Nephron progenitor cell (in vitro differentiated cells): Measurements from ENCODE around the gene ABL1.
A peak's percentile ranks its signal among the peaks of the same experiment; 100 is the strongest.

ENCODE experiments used
- DNase-seq: peaks from one replicate; pipeline ENCODE4 v3.0.0; 2021
- H3K27ac Mint-ChIP-seq: 2 replicates; pipeline ENCODE4 v1.8.0; 2021; ENCODE audit warnings: mild to moderate bottlenecking, moderate library complexity, mixed read lengths
- H3K27me3 Mint-ChIP-seq: 2 replicates; pipeline ENCODE4 v1.8.0; 2021; ENCODE audit warnings: mild to moderate bottlenecking, low read depth, mixed read lengths; ENCODE audit not compliant: poor library complexity
- H3K36me3 Mint-ChIP-seq: 2 replicates; pipeline ENCODE4 v1.8.0; 2021; ENCODE audit warnings: low read depth, mixed read lengths
- H3K4me1 Mint-ChIP-seq: 2 replicates; pipeline ENCODE4 v1.8.0; 2021; ENCODE audit warnings: mixed read lengths
- H3K4me3 Mint-ChIP-seq: 2 replicates; pipeline ENCODE4 v1.8.0; 2021; ENCODE audit warnings: mild to moderate bottlenecking, moderate library complexity, mixed read lengths
- H3K9me3 Mint-ChIP-seq: 2 replicates; pipeline ENCODE4 v1.8.0; 2021; ENCODE audit warnings: mild to moderate bottlenecking, moderate library complexity, mixed read lengths
- TF ChIP-seq, protein P1 (sequence below): fragments of 200-600 bp; sonication (generic); IDR thresholded peaks from 2 replicates; pipeline ENCODE4 v1.5.0; 2021; ENCODE audit warnings: antibody characterized with exemption

ABL1 gene

GRCh38 chr9:130888146-130888885 is 53.3 kb downstream of the ABL1 start:
- DNase-seq, result no peak
- Mint-ChIP-seq H3K36me3 (peaks cover 46% of the 10 kb centered on the region), H3K4me1 (peaks cover 27% of the 10 kb centered on the region), H3K27ac (peak overlapping the region; percentile 92), H3K27me3 (peaks cover 2% of the 10 kb centered on the region), H3K9me3 (no peaks in the 10 kb centered on the region), H3K4me3 (no peak overlapping the region)
- TF ChIP-seq, protein P1, sequence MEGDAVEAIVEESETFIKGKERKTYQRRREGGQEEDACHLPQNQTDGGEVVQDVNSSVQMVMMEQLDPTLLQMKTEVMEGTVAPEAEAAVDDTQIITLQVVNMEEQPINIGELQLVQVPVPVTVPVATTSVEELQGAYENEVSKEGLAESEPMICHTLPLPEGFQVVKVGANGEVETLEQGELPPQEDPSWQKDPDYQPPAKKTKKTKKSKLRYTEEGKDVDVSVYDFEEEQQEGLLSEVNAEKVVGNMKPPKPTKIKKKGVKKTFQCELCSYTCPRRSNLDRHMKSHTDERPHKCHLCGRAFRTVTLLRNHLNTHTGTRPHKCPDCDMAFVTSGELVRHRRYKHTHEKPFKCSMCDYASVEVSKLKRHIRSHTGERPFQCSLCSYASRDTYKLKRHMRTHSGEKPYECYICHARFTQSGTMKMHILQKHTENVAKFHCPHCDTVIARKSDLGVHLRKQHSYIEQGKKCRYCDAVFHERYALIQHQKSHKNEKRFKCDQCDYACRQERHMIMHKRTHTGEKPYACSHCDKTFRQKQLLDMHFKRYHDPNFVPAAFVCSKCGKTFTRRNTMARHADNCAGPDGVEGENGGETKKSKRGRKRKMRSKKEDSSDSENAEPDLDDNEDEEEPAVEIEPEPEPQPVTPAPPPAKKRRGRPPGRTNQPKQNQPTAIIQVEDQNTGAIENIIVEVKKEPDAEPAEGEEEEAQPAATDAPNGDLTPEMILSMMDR, result no peak

GRCh38 chr9:130890124-130890523 is 55.1 kb downstream of the ABL1 start:
- Mint-ChIP-seq H3K9me3 (no peaks in the 10 kb centered on the region), H3K27ac (no peak overlapping the region), H3K27me3 (peaks cover 2% of the 10 kb centered on the region), H3K36me3 (peaks cover 36% of the 10 kb centered on the region), H3K4me3 (no peak overlapping the region), H3K4me1 (peaks cover 41% of the 10 kb centered on the region)
- DNase-seq, result no peak
- TF ChIP-seq, protein P1, result no peak

DNA sequence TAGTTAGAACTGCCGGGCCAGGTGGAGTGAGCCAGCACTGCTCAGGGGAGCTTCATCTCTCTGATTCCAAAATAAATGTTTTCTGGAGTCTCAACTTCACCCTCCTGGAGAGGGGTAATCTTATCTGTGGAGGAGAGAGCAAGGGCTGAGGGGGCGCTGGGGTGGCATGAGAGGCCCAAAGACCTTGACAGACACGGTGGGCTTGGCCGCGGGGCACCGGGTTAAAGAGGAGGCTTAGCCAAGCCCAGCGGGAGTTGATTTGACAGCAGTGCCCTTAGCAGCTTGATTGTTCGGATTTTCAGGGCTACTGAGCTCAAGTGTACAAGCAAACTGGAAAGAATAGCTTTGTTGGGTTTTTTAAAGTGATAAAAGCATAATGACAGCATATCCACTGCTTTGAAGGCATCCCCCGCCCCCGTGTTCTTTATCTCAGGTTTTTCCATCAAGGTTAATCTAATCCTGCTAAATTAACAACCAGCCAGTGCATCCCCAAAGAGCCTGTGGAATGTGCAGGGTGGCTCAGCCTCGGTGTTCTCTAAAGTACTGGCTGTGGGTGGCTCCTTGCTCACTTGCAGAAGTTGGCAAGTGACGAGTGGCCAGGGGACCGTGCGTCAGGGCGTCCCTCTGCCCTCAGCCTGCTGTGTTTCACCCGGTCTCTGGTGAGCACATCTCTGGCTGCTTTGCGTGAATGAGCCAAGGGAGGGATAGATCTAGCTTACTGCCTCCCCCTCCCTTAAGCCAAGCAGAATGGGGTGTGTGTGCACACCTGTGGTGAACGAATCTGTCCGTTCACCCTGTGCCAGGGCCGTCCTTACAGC is 56.0 kb downstream of the ABL1 start:
- Mint-ChIP-seq H3K4me1 (peaks cover 36% of the 10 kb centered on the region), H3K9me3 (no peaks in the 10 kb centered on the region), H3K36me3 (peaks cover 30% of the 10 kb centered on the region), H3K27ac (peak overlapping the region; percentile 18), H3K27me3 (peaks cover 2% of the 10 kb centered on the region), H3K4me3 (no peak overlapping the region)
- TF ChIP-seq, protein P1, result no peak
- no peak for DNase-seq

DNA sequence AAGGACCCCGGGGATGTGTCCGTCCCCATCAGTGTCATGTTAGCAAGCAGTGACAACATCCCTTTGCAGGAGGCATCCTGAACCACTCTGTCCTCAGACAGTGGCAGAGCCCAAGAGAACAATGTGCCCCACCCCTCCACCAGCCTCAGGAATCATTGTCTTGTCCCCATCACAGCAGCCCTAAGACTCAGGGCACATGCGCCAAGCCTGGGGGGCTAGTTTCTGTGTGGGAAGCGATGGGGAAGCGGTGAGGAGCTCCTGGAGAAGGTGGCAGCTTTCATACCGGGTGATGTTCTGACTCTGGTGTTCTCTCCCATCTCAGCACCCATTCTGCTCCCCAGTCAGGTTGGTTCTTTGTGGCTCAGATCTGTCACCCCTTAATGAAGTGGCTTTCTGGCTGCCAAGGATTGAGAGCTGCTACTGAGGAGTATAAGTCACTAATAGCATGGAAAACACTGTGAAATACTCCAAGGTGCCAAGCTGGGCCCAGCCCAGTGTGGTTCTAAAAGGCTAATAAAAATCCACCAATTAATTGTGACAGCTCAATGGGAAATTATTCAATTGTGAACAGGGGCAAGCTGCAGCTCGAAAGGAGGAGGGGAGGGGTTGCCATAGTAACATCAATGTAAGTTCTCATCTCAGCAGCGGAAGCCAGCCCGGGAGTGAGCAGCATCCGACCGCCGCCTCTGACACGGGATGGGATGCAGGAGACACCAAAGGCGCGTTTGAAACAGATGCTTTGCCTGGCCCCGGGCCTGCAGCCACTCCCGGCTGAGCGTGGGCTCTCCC is 56.8 kb downstream of the ABL1 start:
- Mint-ChIP-seq H3K4me3 (no peak overlapping the region), H3K27me3 (peaks cover 2% of the 10 kb centered on the region)

DNA sequence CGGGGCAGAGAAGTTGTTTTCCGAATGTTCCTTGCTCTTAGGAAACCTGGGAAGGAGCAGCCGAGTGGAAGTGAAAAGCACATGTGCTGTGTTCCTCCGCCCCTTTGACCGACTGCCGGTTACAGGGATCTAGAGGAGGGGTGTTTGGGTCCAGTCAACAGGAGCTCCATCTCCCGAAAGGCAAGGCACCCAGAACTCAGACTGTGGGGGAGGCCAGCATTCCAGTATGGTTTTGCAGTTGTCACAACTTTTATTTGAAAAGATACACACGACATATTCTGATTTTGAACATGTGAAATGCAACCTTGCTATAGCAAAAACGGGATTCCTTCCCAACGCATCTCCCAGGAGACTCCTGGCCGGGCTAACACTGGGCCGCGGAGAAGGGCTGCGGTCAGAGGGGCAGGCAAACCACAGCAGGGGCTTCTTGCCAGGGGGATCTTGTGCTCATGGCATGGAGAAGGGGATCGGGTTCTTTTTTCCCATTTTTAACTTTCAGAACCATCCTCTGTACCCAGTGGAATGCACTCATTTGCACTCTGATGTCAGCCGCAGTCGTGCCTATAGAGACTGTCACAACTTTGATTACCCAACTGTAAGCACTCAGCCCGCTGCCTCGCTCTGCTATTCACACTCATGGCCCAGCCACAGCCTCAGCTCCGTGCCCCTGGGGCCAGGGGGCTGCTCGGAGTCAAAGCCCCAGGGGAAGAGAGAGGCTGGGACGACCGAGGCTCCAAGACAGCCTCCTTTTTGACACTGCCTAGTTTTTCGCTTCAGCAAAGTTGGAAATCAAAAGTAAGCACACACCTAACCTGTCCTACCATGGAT is 57.6 kb downstream of the ABL1 start:
- Mint-ChIP-seq H3K4me1 (peaks cover 30% of the 10 kb centered on the region), H3K4me3 (no peak overlapping the region)
- DNase-seq, result no peak

More for the DNA sequence above, 56.8 kb downstream of the ABL1 start:
- peaks cover 23% of the 10 kb centered on the region for H3K36me3 Mint-ChIP-seq
- no peaks in the 10 kb centered on the region for H3K9me3 Mint-ChIP-seq
- H3K27ac Mint-ChIP-seq, result peak overlapping the region; percentile 54
- H3K4me1 Mint-ChIP-seq, result peaks cover 35% of the 10 kb centered on the region
- TF ChIP-seq, protein P1, result no peak
- no peak for DNase-seq

More for the DNA sequence above, 57.6 kb downstream of the ABL1 start:
- Mint-ChIP-seq H3K27me3 (peaks cover 2% of the 10 kb centered on the region), H3K27ac (peak overlapping the region; percentile 95), H3K36me3 (peaks cover 15% of the 10 kb centered on the region), H3K9me3 (no peaks in the 10 kb centered on the region)
- TF ChIP-seq, protein P1, result no peak
